Stimulated activated CD4-positive, alpha-beta T cell treated with anti-CD3 and anti-CD28 coated beads, TNF-alpha, amount 100 ng/mL, for 24 hours (primary cell): ENCODE results near the gene MYO3B.

Experiments used
- DNase-seq, 3 experiments: peaks; one replicate each; pipeline ENCODE4 v3.0.0-alpha.2; 2020; ENCODE audit warnings: low read depth in 3 of 3

Gene MYO3B

GRCh38 chr2:170685591-170685990 is 507.6 kb downstream of the MYO3B start:
- DNase-seq, result no peak

- DNase-seq, result no peak
These were observed 511.5 kb downstream of the MYO3B start for GRCh38 chr2:170689481-170689880.

GRCh38 chr2:170690640-170691039 is 512.7 kb downstream of the MYO3B start:
- DNase-seq, result no peak

GRCh38 chr2:170694316-170694715 is 516.4 kb downstream of the MYO3B start:
- no peak for DNase-seq

- DNase-seq, result no peak
These were observed 517.8 kb downstream of the MYO3B start for GRCh38 chr2:170695521-170696410.

GRCh38 chr2:170696948-170697347 is 519.0 kb downstream of the MYO3B start:
- DNase-seq, result no peak

GRCh38 chr2:170701011-170701410 is 523.1 kb downstream of the MYO3B start:
- no peak for DNase-seq

GRCh38 chr2:170703776-170704476 is 526.0 kb downstream of the MYO3B start:
- no peak for DNase-seq
